SU-DHL-6 (cell line): Measurements from ENCODE around the gene TCP11L2.

ENCODE experiments used
- H2AFZ ChIP-seq: fragments of 200-600 bp; sonication (generic); 2 replicates; pipeline ENCODE4 v1.6.1; 2014; ENCODE audit warnings: low read depth, mild to moderate bottlenecking, moderate library complexity, mixed read lengths, antibody characterized with exemption, low read length; ENCODE audit not compliant: severe bottlenecking
- H3F3A ChIP-seq: fragments of 200-600 bp; shearing (Covaris generic); 2 replicates; pipeline ENCODE4 v1.6.0; 2016; ENCODE audit warnings: antibody characterized with exemption, mild to moderate bottlenecking; ENCODE audit not compliant: insufficient read depth
- H3K27ac ChIP-seq: fragments of 200-600 bp; sonication (generic); 2 replicates; pipeline ENCODE4 v1.5.1; 2016; ENCODE audit warnings: low read depth, mild to moderate bottlenecking, low read length, moderate library complexity, mixed read lengths
- H3K27me3 ChIP-seq: fragments of 200-600 bp; sonication (generic), shearing (Covaris generic); 2 replicates; pipeline ENCODE4 v1.6.0; 2014; ENCODE audit warnings: mild to moderate bottlenecking, low read length
- H3K36me3 ChIP-seq: fragments of 200-600 bp; sonication (generic); 2 replicates; pipeline ENCODE4 v1.6.1; 2014; ENCODE audit warnings: mild to moderate bottlenecking, low read length, mixed read lengths
- H3K4me2 ChIP-seq: fragments of 300-600, 200-600 bp; shearing (Covaris generic), sonication (generic); 2 replicates; pipeline ENCODE4 v1.6.0; 2014; ENCODE audit warnings: low read length, low read depth, mild to moderate bottlenecking; ENCODE audit not compliant: poor library complexity, severe bottlenecking
- H3K4me3 ChIP-seq: fragments of 200-600 bp; sonication (generic); 2 replicates; pipeline ENCODE4 v1.5.1; 2014; ENCODE audit warnings: antibody characterized with exemption, low read length, mild to moderate bottlenecking, mixed read lengths; ENCODE audit not compliant: insufficient read depth, poor library complexity, severe bottlenecking
- H3K79me2 ChIP-seq: fragments of 200-600 bp; sonication (generic); 2 replicates; pipeline ENCODE4 v1.6.1; 2014; ENCODE audit warnings: mild to moderate bottlenecking, low read length, moderate library complexity; ENCODE audit not compliant: insufficient read depth
- H3K9ac ChIP-seq: fragments of 200-600 bp; sonication (generic); 2 replicates; pipeline ENCODE4 v1.7.0; 2014; ENCODE audit warnings: mild to moderate bottlenecking, low read length
- H3K9me2 ChIP-seq: fragments of 200-600 bp; sonication (generic); replicated peaks from 2 replicates; pipeline ENCODE4 v1.6.1; 2014; ENCODE audit warnings: low read length; ENCODE audit not compliant: insufficient read depth
- H3K9me3 ChIP-seq: fragments of 200-600 bp; sonication (generic); 2 replicates; pipeline ENCODE4 v1.6.1; 2014; ENCODE audit warnings: low read length, mixed read lengths; ENCODE audit not compliant: insufficient read depth
- H4K20me1 ChIP-seq: fragments of 200-600 bp; sonication (generic); 2 replicates; pipeline ENCODE4 v1.6.1; 2014; ENCODE audit warnings: low read depth, mild to moderate bottlenecking, antibody characterized with exemption, low read length, moderate library complexity, mixed read lengths
- CTCF ChIP-seq: fragments of 200-600 bp; sonication (generic); IDR thresholded peaks from one replicate; pipeline ENCODE4 v1.5.1; 2017; ENCODE audit warnings: antibody characterized with exemption, mild to moderate bottlenecking, low read length, moderate library complexity; ENCODE audit not compliant: insufficient read depth, poor library complexity, severe bottlenecking
- EZH2phosphoT487 ChIP-seq: fragments of 200-600 bp; sonication (generic), shearing (Covaris generic); conservative IDR thresholded peaks from 2 replicates; pipeline ENCODE4 v1.6.1; 2018; ENCODE audit warnings: mild to moderate bottlenecking, antibody characterized with exemption, low read length, moderate library complexity, mixed read lengths

TCP11L2 gene

GRCh38 chr12:106328735-106329134 is 26.2 kb downstream of the TCP11L2 start:
- Histone ChIP-seq H3K9me3 (no peaks in the 10 kb centered on the region), H3K27me3 (no peaks in the 10 kb centered on the region), H3F3A (no peaks in the 10 kb centered on the region), H4K20me1 (no peaks in the 10 kb centered on the region), H2AFZ (no peak overlapping the region), H3K9me2 (no peaks in the 10 kb centered on the region), H3K4me2 (no peak overlapping the region), H3K79me2 (no peaks in the 10 kb centered on the region), H3K4me3 (no peak overlapping the region), H3K36me3 (no peaks in the 10 kb centered on the region), H3K9ac (no peak overlapping the region), H3K27ac (no peak overlapping the region)
- TF ChIP-seq CTCF (no peak), EZH2phosphoT487 (no peak)

DNA sequence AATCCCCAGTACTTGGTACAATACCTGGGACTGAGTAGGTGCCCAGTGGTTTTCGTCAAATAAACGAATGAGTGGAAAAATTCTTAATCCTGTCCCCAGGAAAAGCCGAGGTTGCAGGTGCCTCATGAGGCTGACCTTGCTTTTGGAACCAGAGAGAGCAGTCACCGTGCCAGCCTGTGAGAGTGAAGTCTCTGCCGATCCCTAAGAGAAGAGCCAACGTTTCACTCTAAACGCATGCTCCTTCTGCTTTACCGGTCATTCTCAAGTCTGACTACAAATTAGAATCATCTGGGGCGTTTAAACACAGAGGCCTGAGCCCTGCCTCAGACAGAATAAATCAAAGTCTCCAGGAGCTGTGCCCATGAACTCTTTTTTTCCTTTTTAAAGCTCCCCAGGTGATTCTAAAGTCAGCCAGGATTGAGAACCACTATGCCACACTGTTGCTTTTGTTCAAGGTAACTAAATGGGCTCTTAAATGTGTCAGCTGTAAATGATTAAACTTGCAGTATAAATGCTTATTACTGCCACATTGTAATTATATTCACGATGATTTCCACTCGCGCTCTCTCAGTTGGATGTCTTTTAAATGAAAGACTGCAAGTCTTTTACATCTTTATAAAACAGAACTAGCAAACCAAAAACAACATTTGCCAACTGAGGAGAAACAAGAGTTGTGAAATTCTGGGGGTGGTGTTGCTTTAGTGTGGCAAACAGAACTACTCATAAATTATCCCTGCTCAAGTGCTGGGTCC is 26.9 kb downstream of the TCP11L2 start:
- Histone ChIP-seq H3K4me3 (no peak overlapping the region), H3K36me3 (no peaks in the 10 kb centered on the region), H3K9me2 (no peaks in the 10 kb centered on the region), H4K20me1 (no peaks in the 10 kb centered on the region), H3K9me3 (no peaks in the 10 kb centered on the region), H3K4me2 (no peak overlapping the region), H3K9ac (no peak overlapping the region), H3K27ac (no peak overlapping the region), H3F3A (no peaks in the 10 kb centered on the region), H2AFZ (no peak overlapping the region), H3K27me3 (no peaks in the 10 kb centered on the region), H3K79me2 (no peaks in the 10 kb centered on the region)
- TF ChIP-seq CTCF (no peak), EZH2phosphoT487 (no peak)

DNA sequence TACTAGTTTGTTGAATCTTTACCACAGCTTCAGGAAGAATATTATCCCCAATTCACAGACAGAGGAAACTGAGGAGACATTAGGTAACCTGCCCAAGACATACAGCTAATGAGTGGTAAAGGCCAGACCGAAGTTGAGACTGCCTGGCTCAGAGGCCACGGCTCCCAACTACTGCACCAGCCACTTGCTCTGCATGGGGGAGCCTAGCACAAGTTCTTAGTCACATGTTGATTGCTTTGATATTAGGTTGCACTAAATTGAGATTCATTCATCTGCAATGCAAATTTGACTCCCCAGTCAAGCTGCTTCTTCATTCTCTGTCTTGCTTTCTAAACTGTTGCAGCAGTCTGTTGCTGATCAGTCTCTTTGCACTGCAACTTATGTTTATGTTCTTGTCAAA is 29.1 kb downstream of the TCP11L2 start:
- Histone ChIP-seq H3F3A (no peaks in the 10 kb centered on the region), H4K20me1 (no peaks in the 10 kb centered on the region), H3K9me3 (no peaks in the 10 kb centered on the region), H3K27ac (no peak overlapping the region), H3K27me3 (no peaks in the 10 kb centered on the region), H3K4me2 (no peak overlapping the region), H3K4me3 (no peak overlapping the region), H3K9ac (no peak overlapping the region), H3K36me3 (no peaks in the 10 kb centered on the region), H3K79me2 (no peaks in the 10 kb centered on the region), H3K9me2 (no peaks in the 10 kb centered on the region), H2AFZ (no peak overlapping the region)
- TF ChIP-seq EZH2phosphoT487 (no peak), CTCF (no peak)
